Measurements from ENCODE around the gene ALOX5AP. TPM values are rescaled to one million over a fixed set of nuclear protein-coding genes. Genes with fewer than 3 reads are reported as not detected.

ALOX5AP gene
- total RNA-seq, 6 donors from 2014 or later, result 36.7 to 298 (median 151) TPM

GRCh38 chr13:30787738-30788525 lies 52.6 kb downstream of the ALOX5AP start:
- Histone ChIP-seq H3K36me3 (no peaks in the 10 kb centered on the region), H3K4me1 (peaks cover 0 to 7% (median 6%) of the 10 kb centered on the region in 4 donors), H3K27me3 (no peaks in the 10 kb centered on the region), H3K27ac (no peak overlapping the region), H3K9me3 (no peaks in the 10 kb centered on the region), H3K4me3 (no peak overlapping the region)
- ATAC-seq (ENCODE audit: low FRiP score in 2 of 2), result no peak
- whole genome bisulfite sequencing, 2 donors, result 85 to 95% methylated on average over 13 to 14 of the region's 14 CpGs
- DNase-seq, result no peak
- no peak for TF ChIP-seq CTCF (IDR thresholded peaks at IDR 0.05)
- no peak for TF ChIP-seq EP300 (IDR thresholded peaks at IDR 0.05)

- no peaks in the 10 kb centered on the region for H3K36me3 ChIP-seq
- DNase-seq, result no peak
- H3K4me3 ChIP-seq, result no peak overlapping the region
- WGBS, 2 donors, result 89 to 94% methylated on average over 3 of the region's 3 CpGs
- no peaks in the 10 kb centered on the region for H3K27me3 ChIP-seq
- TF ChIP-seq POLR2A (IDR thresholded peaks at IDR 0.05) (no peak), EP300 (IDR thresholded peaks at IDR 0.05) (no peak), CTCF (IDR thresholded peaks at IDR 0.05) (no peak), POLR2AphosphoS5 (IDR thresholded peaks at IDR 0.05) (no peak)
- no peak for ATAC-seq (ENCODE audit: low FRiP score in 2 of 2)
- no peaks in the 10 kb centered on the region for H3K9me3 ChIP-seq
- no peak overlapping the region for H3K27ac ChIP-seq
- H3K4me1 ChIP-seq, result peaks cover 0 to 7% (median 6%) of the 10 kb centered on the region in 4 donors
Observed at GRCh38 chr13:30789166-30789862, 54.0 kb downstream of the ALOX5AP start.

DNA sequence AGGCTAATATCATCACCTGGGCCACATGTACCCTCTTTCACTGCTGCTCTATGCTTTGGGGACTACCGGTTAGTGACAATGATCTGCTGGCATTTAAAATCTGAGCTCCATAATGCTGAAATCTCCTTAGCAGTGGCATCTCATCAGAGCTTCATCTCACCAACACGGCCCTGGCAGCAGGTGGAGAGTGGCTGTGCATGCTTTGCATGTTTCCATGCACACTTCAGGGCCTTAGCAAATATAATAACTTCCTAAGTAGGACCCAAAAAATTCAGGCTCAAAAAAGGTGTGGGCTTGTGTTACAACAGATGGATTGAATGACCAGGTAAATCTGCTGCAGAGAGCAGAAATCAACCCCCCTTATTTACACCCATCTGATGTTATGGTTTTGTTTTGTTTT lies 55.2 kb downstream of the ALOX5AP start:
- Histone ChIP-seq H3K9me3 (no peaks in the 10 kb centered on the region), H3K27ac (no peak overlapping the region), H3K4me3 (no peak overlapping the region), H3K36me3 (no peaks in the 10 kb centered on the region), H3K4me1 (peaks cover 0 to 7% (median 6%) of the 10 kb centered on the region in 4 donors), H3K27me3 (no peaks in the 10 kb centered on the region)
- DNase-seq (no peak), ATAC-seq (ENCODE audit: low FRiP score in 2 of 2) (no peak)
- no peak for TF ChIP-seq EP300 (IDR thresholded peaks at IDR 0.05)
- no peak for TF ChIP-seq POLR2A (IDR thresholded peaks at IDR 0.05)
- TF ChIP-seq POLR2AphosphoS5 (IDR thresholded peaks at IDR 0.05), result no peak
- TF ChIP-seq CTCF (IDR thresholded peaks at IDR 0.05), result no peak
- WGBS, 2 donors, result 64 to 81% methylated on average over 2 of the region's 2 CpGs

DNA sequence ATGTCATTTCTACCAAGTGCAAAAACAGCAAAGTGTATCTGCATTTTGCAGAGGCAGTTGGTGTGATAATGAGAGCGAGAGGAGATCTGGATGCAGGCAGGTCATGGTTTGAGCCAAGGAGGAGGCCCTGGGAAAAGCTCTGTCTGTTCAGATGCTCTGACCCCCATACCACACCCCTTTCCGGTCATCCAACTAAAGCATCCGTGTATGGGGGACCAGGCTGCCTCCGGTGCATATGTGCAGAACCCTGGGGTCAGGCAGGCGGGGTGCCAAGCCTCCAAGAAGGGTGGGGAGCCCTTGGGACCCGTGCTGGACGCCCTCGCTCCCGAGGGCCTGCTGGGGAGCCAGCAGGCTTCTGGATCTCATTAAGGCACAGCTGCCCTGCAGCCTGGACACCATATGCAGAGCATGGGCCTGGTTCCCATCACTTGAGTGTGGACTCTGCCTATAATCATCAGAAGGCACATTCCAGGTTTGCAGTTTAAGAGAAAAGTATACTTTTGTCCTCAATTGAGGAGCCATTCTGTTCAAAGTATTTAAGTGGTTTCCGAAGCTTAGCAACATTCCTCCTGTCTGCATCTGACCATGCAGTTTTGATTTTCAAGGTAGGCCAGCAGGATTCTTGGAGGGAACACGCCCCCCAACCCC lies 56.1 kb downstream of the ALOX5AP start:
- peak in 1 of 2 donors; percentile 63 for ATAC-seq (ENCODE audit: low FRiP score in 2 of 2)
- Histone ChIP-seq H3K27me3 (no peaks in the 10 kb centered on the region), H3K4me3 (no peak overlapping the region), H3K9me3 (no peaks in the 10 kb centered on the region), H3K4me1 (peaks cover 3 to 14% (median 9%) of the 10 kb centered on the region in 4 donors), H3K36me3 (no peaks in the 10 kb centered on the region), H3K27ac (no peak overlapping the region)
- no peak for TF ChIP-seq EP300 (IDR thresholded peaks at IDR 0.05)
- TF ChIP-seq POLR2A (IDR thresholded peaks at IDR 0.05), result no peak
- no peak for TF ChIP-seq POLR2AphosphoS5 (IDR thresholded peaks at IDR 0.05)
- TF ChIP-seq CTCF (IDR thresholded peaks at IDR 0.05), result no peak
- DNase-seq, result peak in 1 of 2 donors; percentile 51
- 75 to 91% methylated on average over 7 to 11 of the region's 11 CpGs for WGBS, 2 donors

All from upper lobe of left lung (tissue), 6 donors.